Measurements from ENCODE around the gene SLIT3.

Gene SLIT3

GRCh38 chr5:168946363-168946762, 354.6 kb downstream of the SLIT3 start:
- peak; percentile 83 for DNase-seq
- no peaks in the 10 kb centered on the region for H3K9me3 ChIP-seq
- H3K36me3 ChIP-seq, result no peaks in the 10 kb centered on the region
- no peak overlapping the region for H3K4me3 ChIP-seq (ENCODE audit: low read depth, low read length)
- H3K4me1 ChIP-seq, result peaks cover 70% of the 10 kb centered on the region
- TF ChIP-seq, protein P1, sequence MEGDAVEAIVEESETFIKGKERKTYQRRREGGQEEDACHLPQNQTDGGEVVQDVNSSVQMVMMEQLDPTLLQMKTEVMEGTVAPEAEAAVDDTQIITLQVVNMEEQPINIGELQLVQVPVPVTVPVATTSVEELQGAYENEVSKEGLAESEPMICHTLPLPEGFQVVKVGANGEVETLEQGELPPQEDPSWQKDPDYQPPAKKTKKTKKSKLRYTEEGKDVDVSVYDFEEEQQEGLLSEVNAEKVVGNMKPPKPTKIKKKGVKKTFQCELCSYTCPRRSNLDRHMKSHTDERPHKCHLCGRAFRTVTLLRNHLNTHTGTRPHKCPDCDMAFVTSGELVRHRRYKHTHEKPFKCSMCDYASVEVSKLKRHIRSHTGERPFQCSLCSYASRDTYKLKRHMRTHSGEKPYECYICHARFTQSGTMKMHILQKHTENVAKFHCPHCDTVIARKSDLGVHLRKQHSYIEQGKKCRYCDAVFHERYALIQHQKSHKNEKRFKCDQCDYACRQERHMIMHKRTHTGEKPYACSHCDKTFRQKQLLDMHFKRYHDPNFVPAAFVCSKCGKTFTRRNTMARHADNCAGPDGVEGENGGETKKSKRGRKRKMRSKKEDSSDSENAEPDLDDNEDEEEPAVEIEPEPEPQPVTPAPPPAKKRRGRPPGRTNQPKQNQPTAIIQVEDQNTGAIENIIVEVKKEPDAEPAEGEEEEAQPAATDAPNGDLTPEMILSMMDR (IDR thresholded peaks at IDR 0.05; ENCODE audit: low read depth, low read length), result peak; percentile 96
- H3K27me3 ChIP-seq, result no peaks in the 10 kb centered on the region

DNA sequence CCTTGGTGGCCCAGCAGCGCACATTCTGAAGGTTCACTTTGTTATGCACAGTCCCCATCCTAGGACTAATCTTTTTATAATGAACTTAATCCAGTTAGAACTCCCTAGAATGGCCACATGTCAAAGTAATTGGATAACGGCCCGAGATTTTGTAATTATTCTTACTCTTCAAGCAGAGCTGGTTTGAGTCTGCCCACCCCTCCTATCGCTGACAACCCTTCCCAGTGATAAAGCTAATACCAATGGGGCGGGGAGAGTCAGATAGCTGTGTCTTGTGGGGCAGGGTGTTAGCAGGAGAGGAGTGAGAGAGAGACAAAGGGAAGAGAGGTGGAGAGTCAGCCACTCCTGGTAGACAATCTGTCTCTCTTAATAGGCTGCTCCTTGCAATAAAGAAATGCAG, 356.9 kb downstream of the SLIT3 start:
- DNase-seq, result peak; percentile 88
- Histone ChIP-seq H3K27me3 (no peaks in the 10 kb centered on the region), H3K4me3 (ENCODE audit: low read depth, low read length) (no peak overlapping the region), H3K36me3 (no peaks in the 10 kb centered on the region), H3K9me3 (no peaks in the 10 kb centered on the region), H3K4me1 (peaks cover 83% of the 10 kb centered on the region)
- TF ChIP-seq, protein P1 (IDR thresholded peaks at IDR 0.05; ENCODE audit: low read depth, low read length), result no peak

DNA sequence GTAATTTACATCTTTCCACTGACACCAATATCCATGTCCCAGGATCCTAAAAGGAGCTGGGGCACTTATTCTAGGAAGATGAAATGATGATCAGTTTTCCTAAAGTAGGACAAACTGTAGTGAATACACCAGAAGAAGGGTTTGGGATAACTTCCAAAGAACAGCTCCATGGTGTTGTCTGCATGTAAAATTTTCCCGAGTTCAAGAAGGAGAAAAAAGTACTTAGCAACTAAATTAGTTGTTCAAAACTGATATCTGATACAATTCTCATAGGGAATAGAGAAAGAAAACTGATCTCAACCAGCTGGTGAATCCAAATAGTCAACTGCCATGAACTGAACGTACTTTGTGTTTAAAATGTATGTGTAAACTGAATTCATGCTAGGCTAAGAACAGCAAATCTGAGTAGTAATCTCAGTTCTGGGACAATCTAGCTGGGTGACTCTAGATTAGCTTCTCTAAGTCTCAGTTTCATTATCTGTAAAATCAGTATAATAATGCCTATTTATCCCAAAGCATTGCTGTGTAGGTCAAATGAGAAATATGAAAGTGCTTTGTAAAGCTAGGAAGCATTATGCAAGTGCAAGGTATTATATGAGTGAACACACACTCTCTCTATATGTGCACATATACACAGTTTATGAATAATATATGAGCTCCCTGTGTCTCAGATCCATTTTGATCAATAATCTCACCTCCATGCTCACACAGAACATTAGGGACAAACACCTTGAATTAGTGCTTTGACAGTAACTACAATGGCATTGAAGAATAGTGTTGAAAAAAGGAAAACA, 357.7 kb downstream of the SLIT3 start:
- DNase-seq, result no peak
- no peaks in the 10 kb centered on the region for H3K36me3 ChIP-seq
- no peaks in the 10 kb centered on the region for H3K9me3 ChIP-seq
- H3K4me1 ChIP-seq, result peaks cover 76% of the 10 kb centered on the region
- H3K4me3 ChIP-seq (ENCODE audit: low read depth, low read length), result peak overlapping the region; percentile 10; the same call in 1 of the 2 replicates
- TF ChIP-seq, protein P1 (IDR thresholded peaks at IDR 0.05; ENCODE audit: low read depth, low read length), result no peak
- H3K27me3 ChIP-seq, result no peaks in the 10 kb centered on the region

- TF ChIP-seq, protein P1 (IDR thresholded peaks at IDR 0.05; ENCODE audit: low read depth, low read length), result no peak
- no peaks in the 10 kb centered on the region for H3K9me3 ChIP-seq
- H3K4me1 ChIP-seq, result peaks cover 66% of the 10 kb centered on the region
- H3K27me3 ChIP-seq, result no peaks in the 10 kb centered on the region
- H3K36me3 ChIP-seq, result no peaks in the 10 kb centered on the region
- H3K4me3 ChIP-seq (ENCODE audit: low read depth, low read length), result no peak overlapping the region
- DNase-seq, result peak; percentile 83
These were observed 359.0 kb downstream of the SLIT3 start for GRCh38 chr5:168941901-168942300.

GRCh38 chr5:168940712-168941111, 360.2 kb downstream of the SLIT3 start:
- peaks cover 56% of the 10 kb centered on the region for H3K4me1 ChIP-seq
- H3K9me3 ChIP-seq, result no peaks in the 10 kb centered on the region
- no peaks in the 10 kb centered on the region for H3K36me3 ChIP-seq
- TF ChIP-seq, protein P1 (IDR thresholded peaks at IDR 0.05; ENCODE audit: low read depth, low read length), result no peak
- no peak for DNase-seq
- H3K27me3 ChIP-seq, result no peaks in the 10 kb centered on the region
- H3K4me3 ChIP-seq (ENCODE audit: low read depth, low read length), result no peak overlapping the region

GRCh38 chr5:168939887-168940544, 360.9 kb downstream of the SLIT3 start:
- Histone ChIP-seq H3K36me3 (no peaks in the 10 kb centered on the region), H3K27me3 (no peaks in the 10 kb centered on the region), H3K4me3 (ENCODE audit: low read depth, low read length) (no peak overlapping the region), H3K4me1 (peaks cover 49% of the 10 kb centered on the region), H3K9me3 (no peaks in the 10 kb centered on the region)
- TF ChIP-seq, protein P1 (IDR thresholded peaks at IDR 0.05; ENCODE audit: low read depth, low read length), result no peak
- DNase-seq, result no peak

All from BE2C (cell line).